ENCODE measurements around the gene GRIFIN. TPM values are rescaled to one million over a fixed set of nuclear protein-coding genes. Genes with fewer than 3 reads are reported as not detected.
"Not testable (repeated sequence)": the region's sequence is repeated elsewhere in the genome, so short reads cannot be mapped to it uniquely, and the experiment has no call there.

Gene GRIFIN
- total RNA-seq, 5 donors from 2014 or later (not counting 1 experiment from before 2014, with no cell fraction given) = not detected

- H3K36me3 ChIP-seq (ENCODE audit: control insufficient read depth in 2 of 2, extremely low read depth in 1 of 2, insufficient read depth in 1 of 2, low read length in 1 of 2); ATAC-seq (replicated peaks in 1 of 4); H3K9me3 ChIP-seq; DNase-seq; H3K27me3 Mint-ChIP-seq; H3K4me3 ChIP-seq (ENCODE audit: control insufficient read depth in 1 of 2, extremely low read depth in 1 of 2, low read length in 1 of 2); H3K4me3 Mint-ChIP-seq; H3K27ac Mint-ChIP-seq; H3K27ac ChIP-seq (ENCODE audit: low read length); H3K9me3 Mint-ChIP-seq; POLR2A ChIA-PET; H3K36me3 Mint-ChIP-seq: not testable (repeated sequence)
- H3K4me1 Mint-ChIP-seq = peaks cover 5 to 27% (median 14%) of the 10 kb centered on the region in 3 donors
- whole genome bisulfite sequencing (ENCODE audit: insufficient coverage) = no CpG with 5 or more reads among the region's 3 CpGs
- peaks cover 0 to 10% of the 10 kb centered on the region in 2 experiments for H3K27me3 ChIP-seq (replicated peaks in 1 of 2; ENCODE audit: control insufficient read depth in 2 of 2, extremely low read depth in 1 of 2, insufficient read depth in 2 of 2, low read length in 1 of 2)
- CTCF ChIA-PET = interaction anchor here in 1 of 2 donors (0.7 kb wide), 1 partner anchor 807 kb away, joined by 4 read pairs; no protein-coding TSS in a partner anchor
- H3K4me1 ChIP-seq (ENCODE audit: control insufficient read depth in 1 of 2, extremely low read depth in 1 of 2, insufficient read depth in 2 of 2, low read length in 2 of 2) = peaks cover 3 to 36% of the 10 kb centered on the region in 2 experiments
Observed at GRCh38 chr7:2453849-2454248, 22.3 kb downstream of the GRIFIN start.

GRCh38 chr7:2452643-2453270 lies 23.4 kb downstream of the GRIFIN start:
- DNase-seq (no peak), ATAC-seq (replicated peaks in 1 of 4) (no peak)
- Histone ChIP-seq H3K27me3 (replicated peaks in 1 of 2; ENCODE audit: control insufficient read depth in 2 of 2, extremely low read depth in 1 of 2, insufficient read depth in 2 of 2, low read length in 1 of 2) (peaks cover 0 to 10% of the 10 kb centered on the region in 2 experiments), H3K9me3 (no peaks in the 10 kb centered on the region), H3K4me1 (ENCODE audit: control insufficient read depth in 1 of 2, extremely low read depth in 1 of 2, insufficient read depth in 2 of 2, low read length in 2 of 2) (peaks cover 3 to 26% of the 10 kb centered on the region in 2 experiments), H3K36me3 (ENCODE audit: control insufficient read depth in 2 of 2, extremely low read depth in 1 of 2, insufficient read depth in 1 of 2, low read length in 1 of 2) (no peaks in the 10 kb centered on the region), H3K27ac (ENCODE audit: low read length) (no peak overlapping the region), H3K4me3 (ENCODE audit: control insufficient read depth in 1 of 2, extremely low read depth in 1 of 2, low read length in 1 of 2) (no peak overlapping the region)
- ChIA-PET POLR2A (no interaction called here), CTCF (no interaction called here)
- Mint-ChIP-seq H3K4me1 (peaks cover 5 to 19% (median 10%) of the 10 kb centered on the region in 3 donors), H3K9me3 (no peaks in the 10 kb centered on the region), H3K27ac (no peak overlapping the region), H3K4me3 (peak overlapping the region in 1 of 3 donors; percentile 49), H3K27me3 (no peaks in the 10 kb centered on the region), H3K36me3 (peaks cover 8% of the 10 kb centered on the region)
- 96% methylated on average over 4 of the region's 8 CpGs for WGBS (ENCODE audit: insufficient coverage)

DNA sequence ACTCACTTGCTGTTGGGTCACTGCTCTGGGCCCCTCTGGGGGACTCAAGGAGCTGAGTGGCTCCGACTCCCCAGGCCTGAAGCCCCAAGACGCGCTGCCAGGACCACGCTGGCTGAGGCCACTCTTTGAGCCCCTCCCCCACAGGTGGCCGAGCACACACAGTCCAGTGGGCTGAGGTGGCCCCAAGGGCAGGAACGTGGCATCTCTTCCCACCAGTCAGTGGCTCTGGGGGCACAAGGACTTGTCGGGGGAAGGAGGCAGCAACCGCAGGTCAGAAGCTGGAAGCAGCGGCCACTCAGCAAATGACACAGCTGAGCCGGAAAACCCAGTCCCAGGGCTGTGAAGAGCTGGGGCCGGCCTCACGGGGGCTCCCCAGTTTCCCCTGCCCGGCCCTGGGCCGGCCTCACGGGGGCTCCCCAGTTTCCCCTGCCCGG lies 24.1 kb downstream of the GRIFIN start:
- Mint-ChIP-seq H3K27me3 (no peaks in the 10 kb centered on the region), H3K9me3 (no peaks in the 10 kb centered on the region), H3K4me1 (peaks cover 5 to 17% (median 10%) of the 10 kb centered on the region in 3 donors), H3K27ac (no peak overlapping the region), H3K36me3 (peaks cover 8% of the 10 kb centered on the region), H3K4me3 (peak overlapping the region; percentile 13 to 66 (median 61))
- POLR2A ChIA-PET = no interaction called here
- CTCF ChIA-PET = interaction anchor here (0.7 to 1.2 kb wide), 2 partner anchors 17 to 258 kb away, joined by 3 to 5 read pairs; no protein-coding TSS in a partner anchor
- 8% methylated on average over 8 of the region's 16 CpGs for WGBS (ENCODE audit: insufficient coverage)
- Histone ChIP-seq H3K27me3 (replicated peaks in 1 of 2; ENCODE audit: control insufficient read depth in 2 of 2, extremely low read depth in 1 of 2, insufficient read depth in 2 of 2, low read length in 1 of 2) (peaks cover 0 to 10% of the 10 kb centered on the region in 2 experiments), H3K4me1 (ENCODE audit: control insufficient read depth in 1 of 2, extremely low read depth in 1 of 2, insufficient read depth in 2 of 2, low read length in 2 of 2) (peaks cover 3 to 20% of the 10 kb centered on the region in 2 experiments), H3K27ac (ENCODE audit: low read length) (no peak overlapping the region), H3K9me3 (no peaks in the 10 kb centered on the region), H3K4me3 (ENCODE audit: control insufficient read depth in 1 of 2, extremely low read depth in 1 of 2, low read length in 1 of 2) (peak overlapping the region; percentile 12 to 35), H3K36me3 (ENCODE audit: control insufficient read depth in 2 of 2, extremely low read depth in 1 of 2, insufficient read depth in 1 of 2, low read length in 1 of 2) (no peaks in the 10 kb centered on the region)
- peak in 3 of 4 experiments; percentile 29 to 34 (median 30) for ATAC-seq (replicated peaks in 1 of 4)
- DNase-seq = peak in 3 of 35 experiments; percentile 4 to 31 (median 17)

DNA sequence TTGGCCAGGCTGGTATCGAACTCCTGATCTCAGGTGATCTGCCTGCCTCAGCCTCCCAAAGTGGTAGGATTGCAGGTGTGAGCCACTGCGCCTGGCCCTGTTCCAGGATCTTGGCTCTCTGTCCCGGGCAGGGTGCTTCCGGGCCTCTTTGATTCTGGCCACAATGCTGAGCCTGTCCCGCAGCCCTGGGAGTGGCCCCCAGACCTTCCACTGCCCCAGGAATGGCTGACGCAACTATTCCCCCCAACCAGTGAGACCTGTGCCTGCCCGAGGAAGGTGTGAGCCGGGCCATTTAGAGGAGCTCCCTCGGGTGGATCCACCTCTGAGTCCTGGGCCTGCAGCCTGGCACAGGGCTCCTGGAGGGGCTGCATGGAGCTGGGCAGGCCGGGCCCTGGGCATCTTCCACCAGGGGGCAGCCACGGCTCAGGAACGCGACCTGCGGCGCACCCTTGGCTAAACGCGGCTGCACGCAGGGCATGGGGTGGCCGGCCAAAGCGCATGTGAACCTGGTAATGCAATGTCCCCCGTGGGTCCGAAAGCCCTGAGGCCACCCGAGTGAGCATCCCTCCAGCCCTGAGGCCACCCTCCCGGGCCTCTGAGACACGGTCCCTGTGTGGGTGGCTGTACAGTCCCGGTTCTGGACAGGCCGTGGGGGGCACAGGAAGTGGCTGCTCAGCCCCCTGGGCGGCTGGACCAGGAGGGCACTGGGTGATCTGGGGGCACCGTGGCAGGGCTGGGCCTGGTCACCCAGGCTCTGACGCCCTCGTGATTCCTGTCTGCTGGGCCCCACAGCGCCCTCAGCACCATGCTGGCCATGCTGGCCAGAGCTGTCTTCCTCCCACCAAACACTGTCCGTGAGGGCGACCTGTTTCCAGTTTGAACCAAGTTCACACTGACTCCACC lies 24.8 kb downstream of the GRIFIN start:
- H3K36me3 ChIP-seq (ENCODE audit: control insufficient read depth in 2 of 2, extremely low read depth in 1 of 2, insufficient read depth in 1 of 2, low read length in 1 of 2) = no peaks in the 10 kb centered on the region
- H3K27ac ChIP-seq (ENCODE audit: low read length) = no peak overlapping the region
- Mint-ChIP-seq H3K4me3 (peak overlapping the region; percentile 13 to 66 (median 61)), H3K4me1 (peaks cover 5 to 15% (median 10%) of the 10 kb centered on the region in 3 donors), H3K9me3 (no peaks in the 10 kb centered on the region), H3K36me3 (peaks cover 8% of the 10 kb centered on the region), H3K27ac (no peak overlapping the region), H3K27me3 (no peaks in the 10 kb centered on the region)
- H3K4me1 ChIP-seq (ENCODE audit: control insufficient read depth in 1 of 2, extremely low read depth in 1 of 2, insufficient read depth in 2 of 2, low read length in 2 of 2) = peaks cover 3 to 20% of the 10 kb centered on the region in 2 experiments
- ATAC-seq (replicated peaks in 1 of 4) (peak; percentile 87 to 96 (median 90)), DNase-seq (peak; percentile 32 to 83 (median 70))
- peaks cover 0 to 10% of the 10 kb centered on the region in 2 experiments for H3K27me3 ChIP-seq (replicated peaks in 1 of 2; ENCODE audit: control insufficient read depth in 2 of 2, extremely low read depth in 1 of 2, insufficient read depth in 2 of 2, low read length in 1 of 2)
- WGBS (ENCODE audit: insufficient coverage) = 14% methylated on average over 34 of the region's 34 CpGs
- H3K4me3 ChIP-seq (ENCODE audit: control insufficient read depth in 1 of 2, extremely low read depth in 1 of 2, low read length in 1 of 2) = peak overlapping the region; percentile 12 to 35
- no peaks in the 10 kb centered on the region for H3K9me3 ChIP-seq
- CTCF ChIA-PET = interaction anchor here (0.5 to 1.2 kb wide), 10 partner anchors 10 to 268 kb away, joined by 3 to 9 read pairs (median 3); no protein-coding TSS in a partner anchor
- POLR2A ChIA-PET = no interaction called here

GRCh38 chr7:2450198-2451107 lies 25.7 kb downstream of the GRIFIN start:
- Mint-ChIP-seq H3K27me3 (no peaks in the 10 kb centered on the region), H3K36me3 (peaks cover 3% of the 10 kb centered on the region), H3K4me1 (peaks cover 5 to 15% (median 10%) of the 10 kb centered on the region in 3 donors), H3K4me3 (no peak overlapping the region), H3K27ac (no peak overlapping the region), H3K9me3 (no peaks in the 10 kb centered on the region)
- ATAC-seq (replicated peaks in 1 of 4) = no peak
- Histone ChIP-seq H3K27me3 (replicated peaks in 1 of 2; ENCODE audit: control insufficient read depth in 2 of 2, extremely low read depth in 1 of 2, insufficient read depth in 2 of 2, low read length in 1 of 2) (peaks cover 0 to 10% of the 10 kb centered on the region in 2 experiments), H3K4me3 (ENCODE audit: control insufficient read depth in 1 of 2, extremely low read depth in 1 of 2, low read length in 1 of 2) (no peak overlapping the region), H3K27ac (ENCODE audit: low read length) (no peak overlapping the region), H3K4me1 (ENCODE audit: control insufficient read depth in 1 of 2, extremely low read depth in 1 of 2, insufficient read depth in 2 of 2, low read length in 2 of 2) (peaks cover 3 to 20% of the 10 kb centered on the region in 2 experiments), H3K9me3 (no peaks in the 10 kb centered on the region), H3K36me3 (ENCODE audit: control insufficient read depth in 2 of 2, extremely low read depth in 1 of 2, insufficient read depth in 1 of 2, low read length in 1 of 2) (no peaks in the 10 kb centered on the region)
- no peak for DNase-seq
- ChIA-PET CTCF (interaction anchor here (0.5 to 1.2 kb wide), 10 partner anchors 9 to 288 kb away, joined by 3 to 5 read pairs (median 3); no protein-coding TSS in a partner anchor), POLR2A (interaction anchor here in 1 of 2 donors (0.5 kb wide), 1 partner anchor 44 kb away, joined by 4 read pairs; no protein-coding TSS in a partner anchor)
- WGBS (ENCODE audit: insufficient coverage) = 79% methylated on average over 19 of the region's 32 CpGs

Measured in T-cell (primary cell).